Right atrium auricular region (tissue), 2 donors: ENCODE measurements around the gene FKBP11. TPM values are rescaled to one million over a fixed set of nuclear protein-coding genes. Genes with fewer than 3 reads are reported as not detected.

Source experiments
- DNase-seq: peaks from one replicate; pipeline ENCODE4 v3.0.0-alpha.2; 2019; ENCODE audit warnings: low spot score
- H3K27ac ChIP-seq, 2 donors: fragments of 200-600 bp; sonication (generic); 1 replicate in 1 of 2; 2 replicates in 1 of 2; pipeline ENCODE4 v1.5.1; 2016 to 2019
- H3K27me3 ChIP-seq, 2 donors: fragments of 200-600 bp; sonication (generic); one replicate each; pipeline versions ENCODE4 v1.5.1 to v1.6.0; 2017 to 2019
- H3K36me3 ChIP-seq: fragments of 200-600 bp; sonication (generic); one replicate; pipeline ENCODE4 v1.5.1; 2016
- H3K4me1 ChIP-seq, 2 donors: fragments of 200-600 bp; sonication (generic); one replicate each; pipeline versions ENCODE4 v1.5.1 to v1.6.0; 2017 to 2019
- H3K4me3 ChIP-seq, 2 donors: fragments of 200-600 bp; sonication (generic); 1 replicate in 1 of 2; 2 replicates in 1 of 2; pipeline ENCODE4 v1.5.1; 2017 to 2019; ENCODE audit warnings: mild to moderate bottlenecking in 1 of 2, moderate library complexity in 1 of 2
- H3K9me3 ChIP-seq, 2 donors: fragments of 200-600 bp; sonication (generic); one replicate each; pipeline ENCODE4 v1.5.1; 2019
- total RNA-seq, 2 donors: library from RNA; depleted of rRNA; stranded (reverse); fragments of >200 nt; gene quantifications; one replicate each; pipeline ENCODE4 v1.1.0, GENCODE V29; 2016
- TF ChIP-seq, protein P1 (sequence below), 2 donors: fragments of 200-600 bp; sonication (generic); IDR thresholded peaks; one replicate each; pipeline ENCODE4 v1.5.1; 2019; ENCODE audit warnings: antibody characterized with exemption in 2 of 2

Gene FKBP11
- total RNA-seq, 2 donors from 2014 or later = 9.1 to 10.2 TPM

DNA sequence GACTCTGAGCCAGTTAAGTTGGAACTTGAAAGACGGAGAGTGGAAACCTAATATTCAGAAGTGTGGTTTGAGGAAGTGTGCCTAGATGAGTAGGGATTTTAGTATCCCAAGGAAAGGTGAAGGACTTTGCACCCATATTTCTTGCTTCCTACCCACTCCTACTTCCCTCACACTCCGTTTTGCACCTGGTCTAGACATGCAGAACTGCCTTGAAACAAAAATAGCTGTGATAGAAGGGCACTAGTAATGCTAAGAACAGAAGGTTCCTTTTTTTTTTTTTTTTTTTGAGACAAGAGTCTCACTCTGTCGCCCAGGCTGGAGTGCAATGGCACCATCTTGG lies 32.7 kb upstream of the FKBP11 start:
- H3K27me3 ChIP-seq = no peaks in the 10 kb centered on the region
- H3K27ac ChIP-seq = no peak overlapping the region
- H3K36me3 ChIP-seq = peaks cover 4% of the 10 kb centered on the region
- peak overlapping the region in 1 of 2 donors; percentile 98 for H3K4me3 ChIP-seq
- TF ChIP-seq, protein P1, sequence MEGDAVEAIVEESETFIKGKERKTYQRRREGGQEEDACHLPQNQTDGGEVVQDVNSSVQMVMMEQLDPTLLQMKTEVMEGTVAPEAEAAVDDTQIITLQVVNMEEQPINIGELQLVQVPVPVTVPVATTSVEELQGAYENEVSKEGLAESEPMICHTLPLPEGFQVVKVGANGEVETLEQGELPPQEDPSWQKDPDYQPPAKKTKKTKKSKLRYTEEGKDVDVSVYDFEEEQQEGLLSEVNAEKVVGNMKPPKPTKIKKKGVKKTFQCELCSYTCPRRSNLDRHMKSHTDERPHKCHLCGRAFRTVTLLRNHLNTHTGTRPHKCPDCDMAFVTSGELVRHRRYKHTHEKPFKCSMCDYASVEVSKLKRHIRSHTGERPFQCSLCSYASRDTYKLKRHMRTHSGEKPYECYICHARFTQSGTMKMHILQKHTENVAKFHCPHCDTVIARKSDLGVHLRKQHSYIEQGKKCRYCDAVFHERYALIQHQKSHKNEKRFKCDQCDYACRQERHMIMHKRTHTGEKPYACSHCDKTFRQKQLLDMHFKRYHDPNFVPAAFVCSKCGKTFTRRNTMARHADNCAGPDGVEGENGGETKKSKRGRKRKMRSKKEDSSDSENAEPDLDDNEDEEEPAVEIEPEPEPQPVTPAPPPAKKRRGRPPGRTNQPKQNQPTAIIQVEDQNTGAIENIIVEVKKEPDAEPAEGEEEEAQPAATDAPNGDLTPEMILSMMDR (IDR thresholded peaks at IDR 0.05) = no peak
- DNase-seq = no peak
- peaks cover 0 to 30% of the 10 kb centered on the region in 2 donors for H3K4me1 ChIP-seq
- H3K9me3 ChIP-seq = no peaks in the 10 kb centered on the region

DNA sequence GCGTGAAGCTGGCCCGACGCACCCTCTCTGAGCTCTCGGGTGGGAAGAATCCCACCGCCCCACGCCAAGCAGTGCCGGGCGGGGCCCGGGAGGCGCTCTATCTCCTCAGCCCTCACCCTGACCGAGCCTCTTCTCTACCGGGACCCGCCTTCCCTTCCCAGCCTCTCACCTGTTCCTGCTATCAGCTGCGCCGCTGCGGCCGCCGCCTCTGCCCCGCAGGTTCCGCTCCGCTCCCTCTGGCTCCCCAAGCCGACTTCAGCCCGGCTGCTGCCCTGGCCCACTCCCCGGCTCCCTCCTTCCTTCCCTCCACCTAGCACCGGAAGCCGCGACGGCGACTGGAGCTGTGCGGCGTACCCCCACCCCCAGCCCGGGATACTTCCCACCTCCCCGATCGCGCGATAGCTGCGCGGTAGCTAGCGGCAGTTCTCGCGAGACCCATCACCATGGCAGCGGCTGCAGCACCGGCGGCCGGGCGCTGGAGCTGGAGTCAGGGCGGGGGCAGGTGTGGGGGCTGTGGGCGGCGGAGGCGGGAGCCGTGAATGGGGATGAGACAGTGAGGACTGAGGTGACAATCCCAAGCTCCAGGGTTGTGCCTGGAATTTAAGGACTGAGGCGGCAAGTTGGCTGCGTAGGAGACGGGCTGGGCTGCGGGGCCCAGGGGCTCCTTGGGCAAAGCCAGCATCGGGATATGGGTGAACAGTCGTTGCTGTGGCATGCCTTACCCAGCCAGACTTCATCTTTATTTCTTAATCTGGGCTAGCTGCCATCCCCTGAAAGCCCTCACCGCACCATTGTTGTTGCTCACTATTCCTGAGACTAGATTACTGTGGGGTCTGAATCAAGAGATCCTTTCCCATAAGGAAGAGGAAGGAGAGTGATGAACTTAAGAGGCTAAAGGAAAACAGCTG lies 32.1 kb upstream of the FKBP11 start, which contains the start of gene ARF3:
Gene ARF3, minus strand, starts transcription at position 347 of the 908 bp plus-strand sequence. CDS start 16,392 bp downstream, outside the sequence.
- peak; percentile 89 for DNase-seq
- Histone ChIP-seq H3K27ac (peak within 1 kb of the TSS; percentile 80 to 86), H3K9me3 (no peaks in the 10 kb centered on the region), H3K4me3 (peak within 1 kb of the TSS; percentile 89 to 98), H3K27me3 (no peaks in the 10 kb centered on the region), H3K36me3 (peaks cover 7% of the 10 kb centered on the region), H3K4me1 (peaks cover 0 to 30% of the 10 kb centered on the region in 2 donors)
- TF ChIP-seq, protein P1 (IDR thresholded peaks at IDR 0.05) = no peak

DNA sequence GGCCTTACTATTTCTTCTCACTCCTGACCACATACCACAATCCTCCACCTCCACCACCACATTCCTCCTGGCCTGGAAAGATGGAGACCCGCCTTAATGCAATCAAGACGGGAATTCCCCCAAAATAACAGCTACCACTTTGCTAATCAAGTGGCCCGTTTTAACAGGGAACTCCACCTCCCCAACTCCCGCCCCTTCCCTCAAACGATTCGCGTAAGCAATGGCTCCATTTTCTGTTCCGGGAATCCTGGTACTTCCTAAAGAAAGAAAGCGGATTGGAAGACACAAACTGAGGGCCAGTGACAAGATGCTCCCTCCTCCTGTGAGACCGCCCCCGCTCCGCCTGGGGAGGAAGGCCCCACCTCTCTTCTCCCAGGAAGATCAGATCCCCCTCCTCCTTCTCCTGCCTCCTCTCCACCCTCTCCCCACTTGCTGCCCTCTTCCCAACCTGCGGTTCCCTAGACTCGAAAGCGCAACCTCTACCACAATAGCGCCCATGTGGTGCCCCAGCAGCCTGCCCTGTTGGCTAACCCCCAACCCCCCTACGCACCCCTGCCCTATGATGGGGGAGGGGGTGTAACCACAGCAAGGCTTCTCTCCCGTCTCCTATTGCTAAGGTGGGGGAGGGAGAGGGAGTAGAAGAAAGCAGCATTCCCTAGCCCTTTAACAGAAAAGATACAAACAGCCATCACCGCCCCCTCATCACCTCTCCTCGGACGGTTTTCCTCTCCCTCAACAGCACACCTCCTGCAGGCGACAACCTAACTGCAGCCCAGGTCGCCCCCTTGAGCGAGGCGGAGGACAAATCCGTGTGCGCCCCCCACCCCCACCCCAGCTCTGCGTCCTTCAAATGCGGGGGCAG lies 31.2 kb upstream of the FKBP11 start:
- Histone ChIP-seq H3K9me3 (no peaks in the 10 kb centered on the region), H3K36me3 (peaks cover 7% of the 10 kb centered on the region), H3K27ac (peak overlapping the region; percentile 80 to 86), H3K4me3 (peak overlapping the region; percentile 89 to 98), H3K27me3 (no peaks in the 10 kb centered on the region), H3K4me1 (peaks cover 0 to 30% of the 10 kb centered on the region in 2 donors)
- DNase-seq = peak; percentile 91
- TF ChIP-seq, protein P1 (IDR thresholded peaks at IDR 0.05) = no peak

DNA sequence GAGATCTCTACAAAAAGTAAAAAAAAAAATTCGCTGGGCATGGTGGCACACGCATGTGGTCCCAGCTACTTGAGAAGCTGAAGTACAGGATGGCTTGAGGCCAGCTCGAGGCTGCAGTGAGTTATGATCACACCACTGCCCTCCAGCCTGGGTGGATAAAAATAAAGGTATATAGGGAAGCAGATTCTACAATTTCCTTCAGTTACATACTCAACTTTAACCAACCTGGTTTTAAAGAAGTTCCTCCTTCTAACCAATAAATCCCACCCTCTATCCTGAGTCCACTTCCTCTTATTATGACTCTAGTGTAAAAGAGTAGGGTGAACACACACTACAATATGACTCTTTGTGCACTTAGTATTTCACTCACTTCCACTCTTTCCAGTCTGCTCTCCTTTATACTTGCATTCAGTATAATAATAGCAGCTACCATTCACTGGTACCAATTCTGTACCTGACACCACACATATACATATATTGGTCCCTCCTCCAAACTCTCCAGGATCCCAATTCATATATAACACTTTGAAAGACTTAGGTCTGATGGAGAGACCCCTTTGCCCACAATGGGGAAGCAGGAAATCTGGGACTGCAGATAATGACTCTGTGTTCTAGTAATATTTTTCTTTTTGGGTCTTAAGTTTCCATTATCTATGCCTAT lies 29.7 kb upstream of the FKBP11 start:
- no peak overlapping the region for H3K27ac ChIP-seq
- H3K9me3 ChIP-seq = no peaks in the 10 kb centered on the region
- peaks cover 7% of the 10 kb centered on the region for H3K36me3 ChIP-seq
- TF ChIP-seq, protein P1 (IDR thresholded peaks at IDR 0.05) = no peak
- H3K4me3 ChIP-seq = no peak overlapping the region
- H3K4me1 ChIP-seq = peaks cover 0 to 30% of the 10 kb centered on the region in 2 donors
- H3K27me3 ChIP-seq = no peaks in the 10 kb centered on the region
- DNase-seq = no peak

DNA sequence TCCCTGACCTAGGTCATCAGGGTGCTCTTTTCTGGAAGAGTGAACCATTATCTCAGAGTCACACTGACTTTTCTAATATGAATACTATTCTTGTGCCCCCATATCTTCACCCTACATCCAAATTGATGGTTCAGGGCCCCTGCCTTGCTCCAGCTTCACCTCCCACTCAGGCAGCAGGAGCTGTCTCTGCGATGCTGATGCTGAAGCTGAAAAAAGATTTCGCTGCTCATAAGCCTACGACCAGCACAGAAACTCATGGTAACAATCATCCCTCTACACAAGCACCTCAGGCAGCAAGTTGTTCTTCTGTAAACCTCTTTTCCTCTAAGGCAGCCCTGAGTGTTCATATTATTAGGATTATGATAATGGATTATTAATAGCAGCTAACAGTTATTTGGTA lies 28.8 kb upstream of the FKBP11 start:
- H3K9me3 ChIP-seq = no peaks in the 10 kb centered on the region
- TF ChIP-seq, protein P1 (IDR thresholded peaks at IDR 0.05) = no peak
- H3K4me1 ChIP-seq = peaks cover 0 to 30% of the 10 kb centered on the region in 2 donors

More for the DNA sequence above, 28.8 kb upstream of the FKBP11 start:
- H3K27me3 ChIP-seq = no peaks in the 10 kb centered on the region
- no peak overlapping the region for H3K4me3 ChIP-seq
- H3K27ac ChIP-seq = no peak overlapping the region
- no peak for DNase-seq
- peaks cover 7% of the 10 kb centered on the region for H3K36me3 ChIP-seq
